ENCODE measurements around the gene STN1. TPM values are rescaled to one million over a fixed set of nuclear protein-coding genes. Genes with fewer than 3 reads are reported as not detected.

Gene STN1
- total and polyA plus RNA-seq, 9 of the 15 experiments (the other 6 are each of a cell fraction or from before 2014, with no cell fraction given) = 9.1 to 19.6 (median 13.8) TPM

DNA sequence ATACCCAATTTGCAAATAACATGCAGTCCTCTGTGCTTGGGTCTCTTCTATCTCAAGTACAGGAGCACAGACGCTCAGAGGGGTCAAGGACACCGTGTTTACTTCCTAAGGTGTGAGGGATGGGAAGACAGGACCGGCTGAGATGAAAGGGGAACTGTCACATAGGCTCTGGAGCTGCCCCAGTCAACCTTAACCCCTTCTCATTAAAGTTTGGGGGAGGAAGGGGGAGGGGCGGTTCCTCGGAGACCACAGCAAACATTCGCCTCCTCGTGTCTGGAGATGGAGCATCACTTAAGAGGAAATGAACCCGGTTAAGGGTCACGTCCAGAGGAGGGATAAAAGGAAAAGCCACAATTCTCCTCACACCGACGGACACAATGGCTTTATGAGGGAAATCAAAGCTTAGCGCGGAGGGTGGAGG is 63.7 kb downstream of the STN1 start:
- Histone ChIP-seq H3K4me2 (ENCODE audit: insufficient read depth, low read length) (no peak overlapping the region), H4K20me1 (replicated peaks; ENCODE audit: control insufficient read depth, insufficient read depth, low read length) (no peaks in the 10 kb centered on the region), H3K79me2 (ENCODE audit: control insufficient read depth, insufficient read depth, low read length) (no peaks in the 10 kb centered on the region), H3K4me1 (replicated peaks in 1 of 2; ENCODE audit: control insufficient read depth in 2 of 2, insufficient read depth in 2 of 2, low read length in 2 of 2) (peaks cover 0 to 7% of the 10 kb centered on the region in 2 experiments; a peak in 1 of 5 replicates), H3K36me3 (ENCODE audit: control insufficient read depth, insufficient read depth, low read length) (no peaks in the 10 kb centered on the region), H3K27ac (ENCODE audit: extremely low read depth, low read depth, low read length) (no peak overlapping the region), H3K4me3 (no peak overlapping the region), H3K9me3 (replicated peaks; ENCODE audit: control insufficient read depth, insufficient read depth, low read depth, low read length) (no peaks in the 10 kb centered on the region), H3K27me3 (ENCODE audit: control insufficient read depth in 2 of 2, insufficient read depth in 2 of 2, low read length in 2 of 2) (peaks cover 7 to 49% of the 10 kb centered on the region in 2 experiments), H3K9me1 (ENCODE audit: control insufficient read depth, insufficient read depth, low read length) (no peaks in the 10 kb centered on the region), H3K9ac (ENCODE audit: insufficient read depth in 1 of 2, low read depth in 2 of 2, low read length in 2 of 2) (no peak overlapping the region), H2AFZ (ENCODE audit: low read depth, low read length) (no peak overlapping the region)
- no peak for DNase-seq (ENCODE audit: extremely low read depth in 1 of 4, low spot score in 3 of 4)
- 7% methylated on average over 9 of the region's 13 CpGs for WGBS (ENCODE audit: insufficient coverage, low coverage, missing lambda C conversion rate)
- ChIA-PET CTCF (ENCODE audit: low intra/inter-chr PET ratio) (interaction anchor here (0.6 kb wide), 1 partner anchor 46 kb away, joined by 3 read pairs; no protein-coding TSS in a partner anchor), POLR2A (interaction anchor here (0.7 to 1.2 kb wide), 2 partner anchors 19 to 55 kb away, joined by 3 read pairs; no protein-coding TSS in a partner anchor)
- ATAC-seq = no peak
- no TSS peak for BruUV-seq (replicated peaks)
- intact Hi-C loops (cut with micrococcal nuclease) = no loop called here
- no peak for FAIRE-seq
- in situ Hi-C loops (cut with MboI) = loop anchor here (25.0 kb wide), 1 partner anchor 267 kb away; no protein-coding TSS in a partner anchor
- TF ChIP-seq, protein P1, sequence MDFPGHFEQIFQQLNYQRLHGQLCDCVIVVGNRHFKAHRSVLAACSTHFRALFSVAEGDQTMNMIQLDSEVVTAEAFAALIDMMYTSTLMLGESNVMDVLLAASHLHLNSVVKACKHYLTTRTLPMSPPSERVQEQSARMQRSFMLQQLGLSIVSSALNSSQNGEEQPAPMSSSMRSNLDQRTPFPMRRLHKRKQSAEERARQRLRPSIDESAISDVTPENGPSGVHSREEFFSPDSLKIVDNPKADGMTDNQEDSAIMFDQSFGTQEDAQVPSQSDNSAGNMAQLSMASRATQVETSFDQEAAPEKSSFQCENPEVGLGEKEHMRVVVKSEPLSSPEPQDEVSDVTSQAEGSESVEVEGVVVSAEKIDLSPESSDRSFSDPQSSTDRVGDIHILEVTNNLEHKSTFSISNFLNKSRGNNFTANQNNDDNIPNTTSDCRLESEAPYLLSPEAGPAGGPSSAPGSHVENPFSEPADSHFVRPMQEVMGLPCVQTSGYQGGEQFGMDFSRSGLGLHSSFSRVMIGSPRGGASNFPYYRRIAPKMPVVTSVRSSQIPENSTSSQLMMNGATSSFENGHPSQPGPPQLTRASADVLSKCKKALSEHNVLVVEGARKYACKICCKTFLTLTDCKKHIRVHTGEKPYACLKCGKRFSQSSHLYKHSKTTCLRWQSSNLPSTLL (IDR thresholded peaks at IDR 0.05) = no peak
- TF ChIP-seq, protein P2, sequence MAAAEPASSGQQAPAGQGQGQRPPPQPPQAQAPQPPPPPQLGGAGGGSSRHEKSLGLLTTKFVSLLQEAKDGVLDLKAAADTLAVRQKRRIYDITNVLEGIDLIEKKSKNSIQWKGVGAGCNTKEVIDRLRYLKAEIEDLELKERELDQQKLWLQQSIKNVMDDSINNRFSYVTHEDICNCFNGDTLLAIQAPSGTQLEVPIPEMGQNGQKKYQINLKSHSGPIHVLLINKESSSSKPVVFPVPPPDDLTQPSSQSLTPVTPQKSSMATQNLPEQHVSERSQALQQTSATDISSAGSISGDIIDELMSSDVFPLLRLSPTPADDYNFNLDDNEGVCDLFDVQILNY (CRISPR knock-in tag; IDR thresholded peaks at IDR 0.05) = no peak
- TF ChIP-seq, protein P3, sequence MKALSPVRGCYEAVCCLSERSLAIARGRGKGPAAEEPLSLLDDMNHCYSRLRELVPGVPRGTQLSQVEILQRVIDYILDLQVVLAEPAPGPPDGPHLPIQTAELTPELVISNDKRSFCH (CRISPR knock-in tag; IDR thresholded peaks at IDR 0.05) = no peak
- TF ChIP-seq, protein P3 (tag; IDR thresholded peaks at IDR 0.05) = no peak
- no peak for TF ChIP-seq ETV1 (tag; conservative IDR thresholded peaks at IDR 0.05; ENCODE audit: low read depth)
- TF ChIP-seq DMBX1 (CRISPR knock-in tag; IDR thresholded peaks at IDR 0.05; ENCODE audit: borderline replicate concordance) = no peak
- TF ChIP-seq PRDM10 (IDR thresholded peaks at IDR 0.05; ENCODE audit: partially characterized antibody) = no peak
- no peak for TF ChIP-seq ZNF655 (CRISPR knock-in tag; IDR thresholded peaks at IDR 0.05)
- TF ChIP-seq ZNF518B (CRISPR knock-in tag; IDR thresholded peaks at IDR 0.05) = no peak

Data from K562 (cell line).